Stimulated activated effector memory CD8-positive, alpha-beta T cell treated with anti-CD3 and anti-CD28 coated beads, Interleukin-12 subunit alpha, Interleukin-12 subunit beta, amount 100 ng/mL, for 72 hours (primary cell): ENCODE measurements around the gene FHIT.
"Not testable (repeated sequence)": the region's sequence is repeated elsewhere in the genome, so short reads cannot be mapped to it uniquely, and the experiment has no call there.

Experiments
- ATAC-seq: fragments of 150-1000 bp; cut with Tn5 transposase; 2 replicates; pipeline ENCODE4 v1.10.0; 2021
- DNase-seq, 2 donors: peaks; one replicate each; pipeline ENCODE4 v3.0.0; 2021 to 2022; ENCODE audit warnings: low spot score in 2 of 2
- H3K27ac Mint-ChIP-seq: one replicate; pipeline ENCODE4 v1.8.0; 2022; ENCODE audit warnings: mild to moderate bottlenecking, mixed read lengths
- H3K36me3 Mint-ChIP-seq: one replicate; pipeline ENCODE4 v1.8.0; 2022; ENCODE audit warnings: mild to moderate bottlenecking, mixed read lengths
- H3K4me1 Mint-ChIP-seq: one replicate; pipeline ENCODE4 v1.8.0; 2022; ENCODE audit warnings: mixed read lengths
- H3K4me3 Mint-ChIP-seq: one replicate; pipeline ENCODE4 v1.8.0; 2022; ENCODE audit warnings: mild to moderate bottlenecking, mixed read lengths
- H3K9me3 Mint-ChIP-seq: one replicate; pipeline ENCODE4 v1.8.0; 2022; ENCODE audit warnings: mixed read lengths

FHIT gene

GRCh38 chr3:60990442-60990730 is 260.9 kb downstream of the FHIT start:
- peaks cover 16% of the 10 kb centered on the region for H3K9me3 Mint-ChIP-seq
- H3K27ac Mint-ChIP-seq = no peak overlapping the region
- no peak for ATAC-seq
- no peak overlapping the region for H3K4me3 Mint-ChIP-seq
- H3K4me1 Mint-ChIP-seq = no peaks in the 10 kb centered on the region
- H3K36me3 Mint-ChIP-seq = no peaks in the 10 kb centered on the region
- DNase-seq = no peak

GRCh38 chr3:60989626-60990441 is 261.4 kb downstream of the FHIT start:
- Mint-ChIP-seq H3K4me3 (no peak overlapping the region), H3K27ac (no peak overlapping the region)

GRCh38 chr3:60987191-60987590 is 264.1 kb downstream of the FHIT start:
- not testable (repeated sequence) for DNase-seq, H3K27ac Mint-ChIP-seq, ATAC-seq, H3K36me3 Mint-ChIP-seq, H3K4me3 Mint-ChIP-seq, H3K4me1 Mint-ChIP-seq
- peaks cover 23% of the 10 kb centered on the region for H3K9me3 Mint-ChIP-seq

More at GRCh38 chr3:60989626-60990441, 261.4 kb downstream of the FHIT start:
- no peaks in the 10 kb centered on the region for H3K4me1 Mint-ChIP-seq
- H3K36me3 Mint-ChIP-seq = no peaks in the 10 kb centered on the region
- peaks cover 19% of the 10 kb centered on the region for H3K9me3 Mint-ChIP-seq
- DNase-seq (no peak), ATAC-seq (no peak)

GRCh38 chr3:60986552-60986951 is 264.7 kb downstream of the FHIT start:
- no peak for ATAC-seq
- Mint-ChIP-seq H3K4me1 (no peaks in the 10 kb centered on the region), H3K27ac (no peak overlapping the region), H3K9me3 (peaks cover 23% of the 10 kb centered on the region), H3K4me3 (no peak overlapping the region), H3K36me3 (no peaks in the 10 kb centered on the region)
- DNase-seq = no peak

GRCh38 chr3:60983906-60984305 is 267.3 kb downstream of the FHIT start:
- ATAC-seq (no peak), DNase-seq (no peak)
- Mint-ChIP-seq H3K4me3 (no peak overlapping the region), H3K27ac (no peak overlapping the region), H3K4me1 (no peaks in the 10 kb centered on the region), H3K36me3 (no peaks in the 10 kb centered on the region), H3K9me3 (peaks cover 22% of the 10 kb centered on the region)

- no peak for DNase-seq
Observed at GRCh38 chr3:60980342-60980692, 270.9 kb downstream of the FHIT start.

GRCh38 chr3:60979461-60980341 is 271.6 kb downstream of the FHIT start:
- DNase-seq (no peak), ATAC-seq (no peak)
- Mint-ChIP-seq H3K4me1 (no peaks in the 10 kb centered on the region), H3K9me3 (peaks cover 22% of the 10 kb centered on the region), H3K27ac (no peak overlapping the region), H3K36me3 (no peaks in the 10 kb centered on the region), H3K4me3 (no peak overlapping the region)

More at GRCh38 chr3:60980342-60980692, 270.9 kb downstream of the FHIT start:
- no peaks in the 10 kb centered on the region for H3K4me1 Mint-ChIP-seq
- H3K36me3 Mint-ChIP-seq = no peaks in the 10 kb centered on the region
- no peak overlapping the region for H3K4me3 Mint-ChIP-seq
- no peak for ATAC-seq
- H3K9me3 Mint-ChIP-seq = peaks cover 23% of the 10 kb centered on the region
- H3K27ac Mint-ChIP-seq = no peak overlapping the region

- Mint-ChIP-seq H3K9me3 (peaks cover 12% of the 10 kb centered on the region), H3K4me3 (no peak overlapping the region), H3K27ac (no peak overlapping the region), H3K36me3 (no peaks in the 10 kb centered on the region), H3K4me1 (no peaks in the 10 kb centered on the region)
- DNase-seq = no peak
- no peak for ATAC-seq
Observed at GRCh38 chr3:60973321-60973720, 277.9 kb downstream of the FHIT start.

- no peaks in the 10 kb centered on the region for H3K36me3 Mint-ChIP-seq
- DNase-seq (no peak), ATAC-seq (no peak)
- H3K9me3 Mint-ChIP-seq = peaks cover 12% of the 10 kb centered on the region
- no peak overlapping the region for H3K4me3 Mint-ChIP-seq
- H3K27ac Mint-ChIP-seq = no peak overlapping the region
- H3K4me1 Mint-ChIP-seq = no peaks in the 10 kb centered on the region
Observed at GRCh38 chr3:60972599-60972998, 278.7 kb downstream of the FHIT start.

- no peaks in the 10 kb centered on the region for H3K4me1 Mint-ChIP-seq
- DNase-seq (no peak), ATAC-seq (no peak)
- no peak overlapping the region for H3K4me3 Mint-ChIP-seq
- peaks cover 12% of the 10 kb centered on the region for H3K9me3 Mint-ChIP-seq
- H3K27ac Mint-ChIP-seq = no peak overlapping the region
- no peaks in the 10 kb centered on the region for H3K36me3 Mint-ChIP-seq
Observed at GRCh38 chr3:60970850-60971249, 280.4 kb downstream of the FHIT start.

- no peak for DNase-seq
- Mint-ChIP-seq H3K27ac (no peak overlapping the region), H3K4me1 (no peaks in the 10 kb centered on the region), H3K9me3 (peaks cover 18% of the 10 kb centered on the region), H3K36me3 (no peaks in the 10 kb centered on the region), H3K4me3 (no peak overlapping the region)
- ATAC-seq = no peak
Observed at GRCh38 chr3:60967141-60967540, 284.1 kb downstream of the FHIT start.

GRCh38 chr3:60957541-60957940 is 293.7 kb downstream of the FHIT start:
- H3K4me3 Mint-ChIP-seq = no peak overlapping the region
- H3K4me1 Mint-ChIP-seq = no peaks in the 10 kb centered on the region
- H3K27ac Mint-ChIP-seq = no peak overlapping the region
- DNase-seq (no peak), ATAC-seq (no peak)
- H3K9me3 Mint-ChIP-seq = peaks cover 33% of the 10 kb centered on the region
- H3K36me3 Mint-ChIP-seq = no peaks in the 10 kb centered on the region

- no peak overlapping the region for H3K4me3 Mint-ChIP-seq
- H3K36me3 Mint-ChIP-seq = no peaks in the 10 kb centered on the region
- no peaks in the 10 kb centered on the region for H3K4me1 Mint-ChIP-seq
- no peak for ATAC-seq
- H3K27ac Mint-ChIP-seq = no peak overlapping the region
- peaks cover 37% of the 10 kb centered on the region for H3K9me3 Mint-ChIP-seq
- no peak for DNase-seq
Observed at GRCh38 chr3:60956729-60957128, 294.5 kb downstream of the FHIT start.

- Mint-ChIP-seq H3K4me3 (no peak overlapping the region), H3K9me3 (peaks cover 36% of the 10 kb centered on the region), H3K27ac (no peak overlapping the region), H3K36me3 (no peaks in the 10 kb centered on the region), H3K4me1 (no peaks in the 10 kb centered on the region)
- DNase-seq (no peak), ATAC-seq (no peak)
Observed at GRCh38 chr3:60955034-60955433, 296.2 kb downstream of the FHIT start.

GRCh38 chr3:60954048-60954447 is 297.2 kb downstream of the FHIT start:
- Mint-ChIP-seq H3K36me3 (no peaks in the 10 kb centered on the region), H3K4me1 (no peaks in the 10 kb centered on the region), H3K9me3 (peaks cover 32% of the 10 kb centered on the region), H3K4me3 (no peak overlapping the region), H3K27ac (no peak overlapping the region)
- DNase-seq (no peak), ATAC-seq (no peak)

- Mint-ChIP-seq H3K9me3 (peaks cover 32% of the 10 kb centered on the region), H3K4me3 (no peak overlapping the region), H3K36me3 (no peaks in the 10 kb centered on the region), H3K27ac (no peak overlapping the region), H3K4me1 (no peaks in the 10 kb centered on the region)
- no peak for DNase-seq
- ATAC-seq = no peak
Observed at GRCh38 chr3:60953351-60953750, 297.9 kb downstream of the FHIT start.
